Hepatocyte (in vitro differentiated cells): ENCODE measurements around the gene DPYSL3.

Experiments
- CTCF ChIP-seq: fragments of 200-600 bp; sonication (generic); IDR thresholded peaks from 2 replicates; pipeline ENCODE4 v1.5.1; 2016; ENCODE audit warnings: antibody characterized with exemption, mild to moderate bottlenecking; ENCODE audit not compliant: poor library complexity
- EZH2 ChIP-seq: fragments of 200-600 bp; sonication (generic); IDR thresholded peaks from 2 replicates; pipeline ENCODE4 v1.6.1; 2016; ENCODE audit warnings: antibody characterized with exemption, mild to moderate bottlenecking, borderline replicate concordance
- EZH2phosphoT487 ChIP-seq: fragments of 200-600 bp; sonication (generic); IDR thresholded peaks from one replicate; pipeline ENCODE4 v1.6.1; 2018; ENCODE audit warnings: antibody characterized with exemption, mild to moderate bottlenecking, low read depth, moderate library complexity; ENCODE audit not compliant: unreplicated experiment, severe bottlenecking

- TF ChIP-seq EZH2 (no peak), CTCF (no peak), EZH2phosphoT487 (no peak)
Measured at GRCh38 chr5:147467973-147468508, 41.8 kb downstream of the DPYSL3 start.
